Sigmoid colon (tissue), 7 donors: ENCODE data around the gene PLCL1. TPM values are rescaled to one million over a fixed set of nuclear protein-coding genes. Genes with fewer than 3 reads are reported as not detected.

ENCODE experiments used
- DNase-seq: peaks from one replicate; pipeline ENCODE4 v3.0.0-alpha.2; 2019
- H3K27ac ChIP-seq, 4 donors: fragments of 200-600 bp; sonication (generic); one replicate each; pipeline ENCODE4 v1.5.1; 2016 to 2019; ENCODE audit warnings: mild to moderate bottlenecking in 1 of 4
- H3K27me3 ChIP-seq, 3 donors: fragments of 200-600 bp; sonication (generic); one replicate each; pipeline ENCODE4 v1.5.1; 2019; ENCODE audit warnings: mild to moderate bottlenecking in 1 of 3
- H3K36me3 ChIP-seq, 4 donors: fragments of 200-600 bp; sonication (generic); one replicate each; pipeline ENCODE4 v1.5.1; 2016 to 2019
- H3K4me1 ChIP-seq, 4 donors: fragments of 200-600 bp; sonication (generic); one replicate each; pipeline ENCODE4 v1.5.1; 2017 to 2019
- H3K4me3 ChIP-seq, 4 donors: fragments of 200-600 bp; sonication (generic); one replicate each; pipeline ENCODE4 v1.5.1; 2017 to 2019; ENCODE audit warnings: mild to moderate bottlenecking in 2 of 4, moderate library complexity in 1 of 4
- H3K9me3 ChIP-seq, 4 donors: fragments of 200-600 bp in 3 of 4; sonication (generic) in 3 of 4; one replicate each; pipeline versions ENCODE4 v1.5.1 to v1.6.1; 2013 to 2019
- EP300 ChIP-seq, 4 donors: sonication (generic); formaldehyde crosslinking; IDR thresholded peaks; one replicate each; pipeline ENCODE4 v1.6.1; 2017; ENCODE audit warnings: antibody characterized with exemption in 4 of 4
- POLR2A ChIP-seq, 2 donors: fragments of 450-650 bp; IDR thresholded peaks; one replicate each; pipeline ENCODE4 v1.6.1; 2016; ENCODE audit warnings: antibody characterized with exemption in 2 of 2, mild to moderate bottlenecking in 2 of 2, moderate library complexity in 2 of 2
- POLR2AphosphoS5 ChIP-seq, 4 donors: sonication (generic); formaldehyde crosslinking; IDR thresholded peaks; one replicate each; pipeline ENCODE4 v1.6.1; 2017; ENCODE audit warnings: antibody characterized with exemption in 4 of 4
- WGBS, 2 donors: extraction: QIAGEN DNeasy Blood & Tissue Kit; methylation state at CpG; one replicate each; pipeline ENCODE4 v1.1.7; 2013; 5-methylcytosine and 5-hydroxymethylcytosine counted together
- intact Hi-C: fragments of 100-400 bp; cut with DNase I; formaldehyde crosslinking; loops from one replicate; pipeline ENCODE4 v1.15.1; 2023
- polyA plus RNA-seq, 3 donors: library from polyadenylated mRNA; stranded (reverse); fragments of 200-250 nt; gene quantifications; one replicate each; pipeline ENCODE4 v1.2.3, GENCODE V29; 2013
- total RNA-seq, 4 donors: library from RNA; depleted of rRNA; stranded (reverse); fragments of >200 nt; gene quantifications; one replicate each; pipeline ENCODE4 v1.1.0, GENCODE V29; 2016
- TF ChIP-seq, protein P1 (sequence below), 4 experiments: fragments of 450-650 bp in 3 of 4; fragments of 200-600 bp in 1 of 4; IDR thresholded peaks; one replicate each; pipeline ENCODE4 v1.5.1; 2016 to 2019; ENCODE audit warnings: antibody characterized with exemption in 4 of 4, mild to moderate bottlenecking in 3 of 4, moderate library complexity in 2 of 4
- donor health status: healthy with polysubstance abuse.
- donor health status: Bipolar disorder and iron deficiency.
- donor health status: healthy.

PLCL1 gene
- total and polyA plus RNA-seq, 7 donors: 0.69 to 20.0 (median 13.6) TPM

DNA sequence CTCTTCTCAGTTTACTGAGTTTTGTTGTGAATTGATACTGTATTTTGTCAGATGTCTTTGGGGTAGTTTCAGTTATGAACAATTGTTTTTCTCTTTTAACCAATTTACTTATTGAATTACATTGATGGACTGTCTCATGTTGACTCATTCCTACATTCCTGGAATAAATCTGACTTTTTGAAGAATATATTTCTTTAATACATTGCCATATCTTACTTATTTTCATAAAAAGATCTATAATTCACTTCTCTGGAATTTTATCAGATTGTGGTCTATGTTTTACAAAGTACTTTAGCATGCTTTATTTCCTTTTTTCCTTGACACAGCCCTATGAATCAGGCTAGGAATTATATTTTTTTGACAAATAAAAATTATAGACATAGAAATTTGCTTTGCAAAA, 268.3 kb downstream of the PLCL1 start:
- Histone ChIP-seq H3K4me1 (no peaks in the 10 kb centered on the region), H3K9me3 (no peaks in the 10 kb centered on the region), H3K36me3 (no peaks in the 10 kb centered on the region), H3K4me3 (no peak overlapping the region), H3K27ac (no peak overlapping the region), H3K27me3 (no peaks in the 10 kb centered on the region)
- intact Hi-C loops: no loop called here
- DNase-seq: no peak
- no peak for TF ChIP-seq POLR2AphosphoS5 (IDR thresholded peaks at IDR 0.05)
- TF ChIP-seq POLR2A (IDR thresholded peaks at IDR 0.05): no peak
- TF ChIP-seq, protein P1, sequence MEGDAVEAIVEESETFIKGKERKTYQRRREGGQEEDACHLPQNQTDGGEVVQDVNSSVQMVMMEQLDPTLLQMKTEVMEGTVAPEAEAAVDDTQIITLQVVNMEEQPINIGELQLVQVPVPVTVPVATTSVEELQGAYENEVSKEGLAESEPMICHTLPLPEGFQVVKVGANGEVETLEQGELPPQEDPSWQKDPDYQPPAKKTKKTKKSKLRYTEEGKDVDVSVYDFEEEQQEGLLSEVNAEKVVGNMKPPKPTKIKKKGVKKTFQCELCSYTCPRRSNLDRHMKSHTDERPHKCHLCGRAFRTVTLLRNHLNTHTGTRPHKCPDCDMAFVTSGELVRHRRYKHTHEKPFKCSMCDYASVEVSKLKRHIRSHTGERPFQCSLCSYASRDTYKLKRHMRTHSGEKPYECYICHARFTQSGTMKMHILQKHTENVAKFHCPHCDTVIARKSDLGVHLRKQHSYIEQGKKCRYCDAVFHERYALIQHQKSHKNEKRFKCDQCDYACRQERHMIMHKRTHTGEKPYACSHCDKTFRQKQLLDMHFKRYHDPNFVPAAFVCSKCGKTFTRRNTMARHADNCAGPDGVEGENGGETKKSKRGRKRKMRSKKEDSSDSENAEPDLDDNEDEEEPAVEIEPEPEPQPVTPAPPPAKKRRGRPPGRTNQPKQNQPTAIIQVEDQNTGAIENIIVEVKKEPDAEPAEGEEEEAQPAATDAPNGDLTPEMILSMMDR (IDR thresholded peaks at IDR 0.05): no peak
- no peak for TF ChIP-seq EP300 (IDR thresholded peaks at IDR 0.05)

DNA sequence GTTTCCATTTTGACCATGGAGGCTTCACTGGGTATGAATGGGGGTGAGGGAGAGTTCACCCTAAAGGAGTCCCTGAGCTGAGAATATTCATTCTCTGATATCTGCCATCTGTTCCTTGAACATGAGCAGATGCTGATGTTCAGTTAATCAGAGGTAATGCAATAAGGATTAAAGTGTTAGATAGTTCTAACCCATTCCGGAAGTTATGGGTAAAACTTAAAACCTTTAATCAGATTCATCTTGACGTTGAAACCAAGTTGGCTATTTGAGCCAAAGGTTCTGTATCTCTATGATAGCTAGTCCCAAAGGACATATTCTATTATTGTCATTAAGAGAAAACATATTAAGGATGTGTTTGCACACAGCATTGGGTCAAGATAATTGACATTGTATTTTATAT, 268.9 kb downstream of the PLCL1 start:
- intact Hi-C loops: no loop called here
- no peaks in the 10 kb centered on the region for H3K4me1 ChIP-seq
- TF ChIP-seq POLR2A (IDR thresholded peaks at IDR 0.05): no peak
- TF ChIP-seq EP300 (IDR thresholded peaks at IDR 0.05): no peak
- TF ChIP-seq, protein P1 (IDR thresholded peaks at IDR 0.05): no peak
- TF ChIP-seq POLR2AphosphoS5 (IDR thresholded peaks at IDR 0.05): no peak
- H3K9me3 ChIP-seq: no peaks in the 10 kb centered on the region
- H3K36me3 ChIP-seq: no peaks in the 10 kb centered on the region
- H3K27ac ChIP-seq: no peak overlapping the region
- no peaks in the 10 kb centered on the region for H3K27me3 ChIP-seq
- 89 to 91% methylated on average over 2 of the region's 2 CpGs for WGBS, 2 donors
- H3K4me3 ChIP-seq: no peak overlapping the region
- DNase-seq: no peak

- no peaks in the 10 kb centered on the region for H3K9me3 ChIP-seq
- no peak for DNase-seq
- H3K27me3 ChIP-seq: no peaks in the 10 kb centered on the region
- TF ChIP-seq, protein P1 (IDR thresholded peaks at IDR 0.05): no peak
- TF ChIP-seq POLR2A (IDR thresholded peaks at IDR 0.05) (no peak), POLR2AphosphoS5 (IDR thresholded peaks at IDR 0.05) (no peak), EP300 (IDR thresholded peaks at IDR 0.05) (no peak)
- 94 to 98% methylated on average over 1 of the region's 1 CpG for WGBS, 2 donors
- H3K4me3 ChIP-seq: no peak overlapping the region
- no peaks in the 10 kb centered on the region for H3K4me1 ChIP-seq
- no peaks in the 10 kb centered on the region for H3K36me3 ChIP-seq
- no peak overlapping the region for H3K27ac ChIP-seq
- intact Hi-C loops: no loop called here
Observed at GRCh38 chr2:198077477-198077876, 273.1 kb downstream of the PLCL1 start.

GRCh38 chr2:198080879-198081765, 276.7 kb downstream of the PLCL1 start:
- no peak for TF ChIP-seq EP300 (IDR thresholded peaks at IDR 0.05)
- TF ChIP-seq POLR2A (IDR thresholded peaks at IDR 0.05): no peak
- TF ChIP-seq POLR2AphosphoS5 (IDR thresholded peaks at IDR 0.05): no peak
- TF ChIP-seq, protein P1 (IDR thresholded peaks at IDR 0.05): no peak
- H3K9me3 ChIP-seq: no peaks in the 10 kb centered on the region
- 87 to 90% methylated on average over 2 of the region's 2 CpGs for WGBS, 2 donors
- H3K4me1 ChIP-seq: no peaks in the 10 kb centered on the region
- H3K36me3 ChIP-seq: peaks cover 0 to 4% (median 0%) of the 10 kb centered on the region in 4 donors
- H3K27me3 ChIP-seq: no peaks in the 10 kb centered on the region
- intact Hi-C loops: no loop called here
- H3K4me3 ChIP-seq: no peak overlapping the region
- H3K27ac ChIP-seq: no peak overlapping the region
- no peak for DNase-seq
